Fibroblast of lung (primary cell): ENCODE data around the gene FHOD3. TPM values are rescaled to one million over a fixed set of nuclear protein-coding genes. Genes with fewer than 3 reads are reported as not detected.

ENCODE experiments used
- DNase-seq, 2 donors: peaks; one replicate each; pipeline versions ENCODE4 v3.0.0 to v3.0.0-alpha.2; 2010; ENCODE audit warnings: low read depth in 2 of 2
- H2AFZ ChIP-seq: 2 replicates; pipeline ENCODE4 v1.5.1; 2012; ENCODE audit warnings: low read length, control low read depth, inconsistent platforms
- H3K27ac ChIP-seq: 2 replicates; pipeline ENCODE4 v1.5.1; 2011; ENCODE audit warnings: low read length, control low read depth; ENCODE audit not compliant: insufficient read depth
- H3K27me3 ChIP-seq: 2 replicates; pipeline ENCODE4 v1.5.1; 2011; ENCODE audit warnings: mild to moderate bottlenecking, low read length; ENCODE audit not compliant: control insufficient read depth, insufficient read depth
- H3K36me3 ChIP-seq: 2 replicates; pipeline ENCODE4 v1.5.1; 2011; ENCODE audit warnings: low read length; ENCODE audit not compliant: control insufficient read depth, insufficient read depth
- H3K4me1 ChIP-seq: 2 replicates; pipeline ENCODE4 v1.5.1; 2011; ENCODE audit warnings: low read length; ENCODE audit not compliant: control insufficient read depth, insufficient read depth; ENCODE audit errors: extremely low read depth
- H3K4me2 ChIP-seq: 2 replicates; pipeline ENCODE4 v1.5.1; 2011; ENCODE audit warnings: low read length, control low read depth; ENCODE audit not compliant: insufficient read depth; ENCODE audit errors: extremely low read depth
- H3K4me3 ChIP-seq, 4 experiments: fragments of 200-600 bp in 1 of 4; sonication (generic) in 1 of 4; replicated peaks in 1 of 4; 2 replicates each; pipeline ENCODE4 v1.5.1; 2011 to 2016; ENCODE audit warnings: low read length in 4 of 4, low read depth in 3 of 4, mild to moderate bottlenecking in 3 of 4, control low read depth in 2 of 4, inconsistent platforms in 1 of 4, mixed read lengths in 1 of 4; ENCODE audit not compliant: insufficient read depth in 1 of 4; ENCODE audit errors: control extremely low read depth in 1 of 4
- H3K79me2 ChIP-seq: 2 replicates; pipeline ENCODE4 v1.5.1; 2012; ENCODE audit warnings: mild to moderate bottlenecking, low read length, inconsistent platforms; ENCODE audit not compliant: control insufficient read depth, insufficient read depth
- H3K9ac ChIP-seq: 2 replicates; pipeline ENCODE4 v1.5.1; 2011; ENCODE audit warnings: mild to moderate bottlenecking, low read length, control low read depth; ENCODE audit not compliant: insufficient read depth
- H3K9me3 ChIP-seq: 2 replicates; pipeline ENCODE4 v1.5.1; 2012; ENCODE audit warnings: low read depth, low read length; ENCODE audit not compliant: control insufficient read depth, insufficient read depth
- H4K20me1 ChIP-seq: 2 replicates; pipeline ENCODE4 v1.5.1; 2011; ENCODE audit warnings: low read length; ENCODE audit not compliant: control insufficient read depth, insufficient read depth; ENCODE audit errors: extremely low read depth
- CTCF ChIP-seq, 2 donors: IDR thresholded peaks in 1 of 2; conservative IDR thresholded peaks in 1 of 2; 1 replicate in 1 of 2; 2 replicates in 1 of 2; pipeline ENCODE4 v1.5.1; 2011 to 2012; ENCODE audit warnings: low read length in 2 of 2, control low read depth in 1 of 2, inconsistent platforms in 1 of 2, low read depth in 1 of 2, mild to moderate bottlenecking in 1 of 2
- EZH2 ChIP-seq: IDR thresholded peaks from 2 replicates; pipeline ENCODE4 v1.5.1; 2012; ENCODE audit warnings: low read length, control low read depth, mild to moderate bottlenecking; ENCODE audit errors: missing control alignments
- polyA plus RNA-seq, 2 donors: library from polyadenylated mRNA; depleted of rRNA in 1 of 2; stranded (reverse) in 1 of 2; unstranded in 1 of 2; fragments of >200 nt; gene quantifications; 2 replicates each; pipeline ENCODE4 v1.2.1, GENCODE V29; 2011 to 2012; ENCODE audit warnings: missing spikeins in 1 of 2
- total RNA-seq: library from RNA; depleted of rRNA; stranded (reverse); fragments of >200 nt; gene quantifications from 2 replicates; pipeline ENCODE4 v1.2.1, GENCODE V29; 2014

FHOD3 gene
- total and polyA plus RNA-seq, 2 donors (not counting 1 experiment from before 2014, with no cell fraction given), result 16.1 to 28.2 TPM

- Histone ChIP-seq H3K4me3 (no peak overlapping the region), H3K36me3 (no peaks in the 10 kb centered on the region), H3K4me1 (peaks cover 4% of the 10 kb centered on the region), H3K9me3 (no peaks in the 10 kb centered on the region), H3K27ac (no peak overlapping the region), H3K79me2 (no peaks in the 10 kb centered on the region), H2AFZ (no peak overlapping the region), H3K4me2 (no peak overlapping the region), H3K27me3 (no peaks in the 10 kb centered on the region), H4K20me1 (no peaks in the 10 kb centered on the region), H3K9ac (no peak overlapping the region)
- no peak for TF ChIP-seq CTCF (conservative IDR thresholded peaks at IDR 0.05 in 1 of 2, IDR thresholded peaks at IDR 0.05 in 1 of 2; ENCODE audit: low read depth in 1 of 2, low read length in 2 of 2)
- TF ChIP-seq EZH2, result no peak
- DNase-seq, result no peak
Observed at GRCh38 chr18:36633961-36634412, 336.5 kb downstream of the FHOD3 start.

- Histone ChIP-seq H3K4me2 (no peak overlapping the region), H3K79me2 (no peaks in the 10 kb centered on the region), H3K9me3 (no peaks in the 10 kb centered on the region), H3K4me1 (no peaks in the 10 kb centered on the region), H3K27me3 (no peaks in the 10 kb centered on the region), H4K20me1 (no peaks in the 10 kb centered on the region), H3K27ac (no peak overlapping the region), H2AFZ (no peak overlapping the region), H3K9ac (no peak overlapping the region), H3K4me3 (no peak overlapping the region), H3K36me3 (no peaks in the 10 kb centered on the region)
- peak in 1 of 2 donors; percentile 52 for DNase-seq
- no peak for TF ChIP-seq EZH2
- TF ChIP-seq CTCF (conservative IDR thresholded peaks at IDR 0.05 in 1 of 2, IDR thresholded peaks at IDR 0.05 in 1 of 2; ENCODE audit: low read depth in 1 of 2, low read length in 2 of 2), result no peak
Observed at GRCh38 chr18:36634573-36635216, 337.2 kb downstream of the FHOD3 start.

GRCh38 chr18:36635414-36636096 is 338.0 kb downstream of the FHOD3 start:
- no peak overlapping the region for H3K4me3 ChIP-seq

More at GRCh38 chr18:36635414-36636096, 338.0 kb downstream of the FHOD3 start:
- H3K79me2 ChIP-seq, result no peaks in the 10 kb centered on the region
- H3K9me3 ChIP-seq, result no peaks in the 10 kb centered on the region
- no peaks in the 10 kb centered on the region for H3K4me1 ChIP-seq
- no peak overlapping the region for H3K27ac ChIP-seq
- no peak for DNase-seq
- no peaks in the 10 kb centered on the region for H4K20me1 ChIP-seq
- H3K4me2 ChIP-seq, result no peak overlapping the region
- no peak overlapping the region for H2AFZ ChIP-seq
- TF ChIP-seq CTCF (conservative IDR thresholded peaks at IDR 0.05 in 1 of 2, IDR thresholded peaks at IDR 0.05 in 1 of 2; ENCODE audit: low read depth in 1 of 2, low read length in 2 of 2) (no peak), EZH2 (no peak)
- H3K36me3 ChIP-seq, result no peaks in the 10 kb centered on the region
- H3K9ac ChIP-seq, result no peak overlapping the region
- H3K27me3 ChIP-seq, result no peaks in the 10 kb centered on the region
